HG03575 (cell line): ENCODE results near the gene FBRSL1.
"Not testable (repeated sequence)": the region's sequence is repeated elsewhere in the genome, so short reads cannot be mapped to it uniquely, and the experiment has no call there.

Experiments used
- ATAC-seq: cut with Tn5 transposase; IDR thresholded peaks from one replicate; pipeline ENCODE4 v1.9.1; 2021; ENCODE audit not compliant: unreplicated experiment, insufficient number of reproducible peaks, low FRiP score; ENCODE audit errors: extremely low read depth

The FBRSL1 gene

DNA sequence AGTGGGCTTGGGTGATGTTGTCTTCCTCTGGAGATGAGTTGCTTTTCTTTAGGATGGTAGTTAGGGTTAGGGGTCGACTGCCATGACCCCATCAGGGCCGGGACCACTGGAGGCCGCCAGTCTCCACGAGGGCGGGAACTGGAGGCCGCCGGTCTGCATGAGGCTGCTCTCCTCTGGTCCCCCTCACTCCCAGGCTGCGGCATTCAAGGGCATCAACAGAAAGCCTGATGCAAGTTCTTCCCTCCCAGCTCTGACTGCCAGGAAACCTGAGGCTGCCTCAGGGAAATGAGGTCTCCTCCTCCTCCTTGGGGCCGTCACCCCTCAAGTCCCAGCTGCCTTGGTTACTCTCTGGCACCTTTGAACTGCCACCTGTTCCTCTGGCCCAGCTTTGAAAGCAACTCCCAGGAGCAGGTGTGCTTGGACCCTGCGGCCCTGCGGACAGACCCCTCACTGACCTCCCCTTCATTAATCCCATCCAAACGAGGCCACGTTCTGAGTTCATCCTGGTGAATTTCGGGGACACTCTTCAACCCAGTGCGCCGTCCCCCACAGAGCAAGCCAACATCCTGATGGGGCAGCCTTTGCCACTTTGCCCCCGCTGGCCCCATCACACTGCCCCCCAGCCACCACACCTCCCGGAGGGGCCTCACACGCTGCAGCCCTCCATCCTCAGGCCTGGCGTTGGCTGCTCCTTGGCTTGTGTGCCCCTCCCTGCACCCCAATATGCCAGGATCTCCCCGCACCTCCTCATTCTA lies 37.2 kb upstream of the FBRSL1 start:
- ATAC-seq: no peak

DNA sequence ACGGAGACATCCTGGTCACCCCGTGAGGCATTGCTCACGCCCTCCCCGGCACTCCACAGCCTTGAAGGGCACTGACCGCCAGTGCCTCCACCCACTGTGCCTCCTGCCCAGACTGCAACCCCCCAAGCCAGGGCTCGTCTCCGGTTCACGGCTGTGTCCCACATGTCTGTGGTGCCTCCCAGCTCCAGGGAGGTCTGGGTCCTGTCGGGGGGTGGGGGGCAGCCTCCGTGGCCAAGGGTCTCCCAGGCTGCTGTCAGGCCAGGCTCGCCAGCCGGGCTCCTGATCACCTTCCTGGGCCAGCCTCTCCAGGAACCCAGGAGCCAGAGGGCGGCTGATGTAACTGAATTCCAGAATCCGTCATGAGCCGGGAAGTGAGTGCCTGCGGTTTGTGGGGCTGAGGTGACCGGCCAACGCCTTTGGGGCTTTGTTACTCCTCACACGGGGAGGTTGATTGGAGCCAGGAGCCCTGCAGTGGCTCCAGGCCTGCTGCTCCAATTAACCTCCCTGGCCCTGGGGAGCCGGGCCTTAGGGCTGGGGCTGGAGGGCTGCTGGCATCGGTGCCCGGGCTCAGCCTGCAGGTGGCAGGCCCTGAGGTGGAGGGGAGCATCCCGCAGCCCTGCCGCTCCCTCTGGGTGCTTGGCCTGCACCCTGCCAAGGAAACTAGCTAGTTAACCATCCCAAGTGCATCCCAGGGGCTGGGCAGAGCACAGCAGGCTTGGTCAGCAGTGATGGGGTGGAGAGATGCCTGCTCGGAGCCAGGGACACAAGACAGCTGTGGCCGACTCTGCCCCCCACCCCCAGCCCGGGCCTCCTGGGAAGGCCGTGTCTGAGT lies 36.4 kb upstream of the FBRSL1 start:
- ATAC-seq: no peak

- no peak for ATAC-seq
Measured at GRCh38 chr12:132454193-132454932, 35.6 kb upstream of the FBRSL1 start.

GRCh38 chr12:132454933-132455418 lies 35.0 kb upstream of the FBRSL1 start:
- no peak for ATAC-seq

GRCh38 chr12:132455565-132455964 lies 34.4 kb upstream of the FBRSL1 start:
- no peak for ATAC-seq

DNA sequence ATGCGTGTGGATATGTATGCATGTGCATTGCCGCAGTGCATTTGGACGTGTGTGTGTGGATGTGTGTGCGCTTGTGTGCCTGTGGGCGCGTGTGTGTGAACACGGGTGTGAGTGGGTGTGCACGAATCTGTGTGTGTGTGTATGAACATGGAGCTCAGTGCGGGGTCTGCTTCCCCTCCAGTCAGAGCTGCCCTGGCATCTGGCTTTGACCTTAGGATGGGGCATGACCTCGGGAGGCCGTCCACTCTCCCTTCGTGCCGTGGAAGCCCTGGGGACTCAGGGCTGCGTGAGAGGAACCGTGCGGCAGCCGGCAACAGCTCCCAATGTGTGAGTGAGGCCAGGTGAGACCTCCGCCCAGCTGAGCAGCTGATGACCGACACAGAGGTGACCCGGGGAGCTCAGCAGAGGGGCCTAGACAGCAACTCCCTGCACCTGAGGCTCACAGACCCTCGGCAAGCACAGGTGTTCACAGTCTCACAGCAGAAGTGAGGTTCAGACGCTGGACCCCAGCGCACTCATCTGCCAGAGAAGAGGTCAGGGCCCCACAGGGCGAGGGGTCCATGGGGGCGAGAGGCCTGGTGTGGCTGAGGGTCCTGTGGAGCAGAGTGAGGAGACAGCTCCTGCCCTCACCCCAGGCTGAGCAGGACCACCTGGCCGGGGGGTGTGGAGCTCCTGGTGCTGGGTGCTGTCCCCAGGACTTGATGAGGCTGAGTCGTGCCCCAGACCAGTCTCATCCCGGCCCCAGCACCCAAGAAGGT lies 33.6 kb upstream of the FBRSL1 start:
- ATAC-seq: no peak

DNA sequence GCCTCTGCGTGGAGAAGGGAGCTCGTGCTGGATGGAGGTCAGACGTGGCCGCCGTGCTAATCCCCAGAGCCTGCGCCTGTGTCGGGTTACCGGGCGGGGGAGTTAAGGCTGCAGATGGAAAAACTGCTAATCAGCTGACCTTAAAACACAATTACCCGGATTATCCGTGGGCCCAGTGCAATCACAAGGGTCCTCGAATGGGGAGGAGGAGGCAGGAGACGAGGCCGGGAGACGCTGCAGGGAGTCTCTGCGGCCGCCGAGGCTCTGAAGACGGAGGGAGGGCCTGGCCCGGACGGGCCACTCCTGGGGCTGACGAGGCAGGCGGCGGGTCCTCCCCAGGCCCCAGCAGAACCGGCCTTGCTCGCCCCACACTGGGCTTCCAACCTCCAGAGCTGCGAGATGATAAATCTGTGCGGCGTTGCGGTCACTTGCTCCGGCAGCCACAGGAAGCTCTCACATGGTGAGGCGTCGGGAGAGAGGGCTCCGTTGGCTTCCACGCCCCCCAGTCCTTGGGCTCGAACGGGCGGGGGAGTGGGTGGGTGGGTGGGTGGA lies 32.9 kb upstream of the FBRSL1 start:
- ATAC-seq: no peak

- no peak for ATAC-seq
Measured at GRCh38 chr12:132458441-132458840, 31.5 kb upstream of the FBRSL1 start.

- no peak for ATAC-seq
Measured at GRCh38 chr12:132458846-132459641, 30.9 kb upstream of the FBRSL1 start.

DNA sequence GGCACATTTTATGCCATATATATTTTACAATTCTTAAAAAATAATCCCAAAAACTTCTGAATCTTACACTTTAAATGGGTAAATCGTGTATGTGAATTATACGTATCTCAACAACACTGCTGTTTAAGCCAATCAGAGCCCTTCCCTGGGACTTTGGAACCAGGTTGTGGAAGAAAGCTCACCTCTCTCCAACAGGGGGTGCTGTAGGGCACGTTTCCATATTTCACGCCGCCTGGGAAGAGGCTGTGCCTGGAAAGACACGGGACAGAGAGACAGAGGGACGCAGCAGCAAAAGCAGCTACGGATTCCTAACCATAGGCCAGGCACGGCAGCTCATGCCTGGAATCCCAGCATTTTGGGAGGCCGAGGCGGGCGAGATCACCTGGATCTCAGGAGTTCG lies 29.4 kb upstream of the FBRSL1 start:
- ATAC-seq: no peak

DNA sequence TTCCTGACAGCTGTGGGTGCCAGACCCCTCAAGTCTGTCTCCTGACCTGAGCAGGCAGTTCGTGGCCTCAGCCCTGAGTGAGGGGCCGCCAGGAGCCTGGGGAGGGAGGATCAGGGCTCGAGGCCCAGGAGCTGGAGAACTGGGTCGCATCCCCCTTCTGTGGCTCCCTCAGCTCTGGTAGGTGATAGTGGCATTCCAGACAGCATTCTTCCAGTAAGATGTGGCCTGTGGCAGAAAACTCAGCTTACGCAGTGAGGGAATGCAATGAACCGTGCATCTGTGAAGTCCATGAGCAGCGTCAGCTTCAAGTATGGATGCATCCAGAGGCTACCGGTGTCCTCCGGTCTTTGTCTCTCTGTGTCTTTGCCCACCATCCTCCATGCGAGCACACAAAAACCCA lies 28.4 kb upstream of the FBRSL1 start:
- ATAC-seq: no peak

GRCh38 chr12:132462788-132463187 lies 27.2 kb upstream of the FBRSL1 start:
- ATAC-seq: no peak

DNA sequence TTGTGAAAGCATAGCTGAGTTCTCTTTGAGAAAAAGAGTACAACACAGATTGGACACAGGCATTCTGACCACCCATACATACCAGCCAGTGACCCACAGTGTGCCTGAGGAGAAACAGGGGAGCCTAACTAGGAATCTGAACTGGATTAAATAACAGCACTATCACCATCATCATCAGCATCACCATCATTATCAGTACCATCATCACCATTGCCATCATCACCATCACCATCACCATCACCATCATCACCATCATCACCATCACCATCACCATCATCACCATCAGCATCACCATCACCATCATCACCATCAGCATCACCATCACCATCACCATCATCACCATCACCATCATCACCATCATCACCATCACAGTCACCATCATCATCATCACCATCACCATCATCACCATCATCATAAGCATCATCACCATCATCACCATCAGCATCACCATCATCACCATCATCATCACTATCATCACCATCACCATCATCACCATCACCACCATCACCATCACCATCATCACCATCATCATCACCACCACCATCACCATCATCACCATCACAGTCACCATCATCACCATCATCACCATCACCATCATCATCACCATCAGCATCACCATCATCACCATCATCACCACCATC lies 26.5 kb upstream of the FBRSL1 start:
- ATAC-seq: not testable (repeated sequence)

DNA sequence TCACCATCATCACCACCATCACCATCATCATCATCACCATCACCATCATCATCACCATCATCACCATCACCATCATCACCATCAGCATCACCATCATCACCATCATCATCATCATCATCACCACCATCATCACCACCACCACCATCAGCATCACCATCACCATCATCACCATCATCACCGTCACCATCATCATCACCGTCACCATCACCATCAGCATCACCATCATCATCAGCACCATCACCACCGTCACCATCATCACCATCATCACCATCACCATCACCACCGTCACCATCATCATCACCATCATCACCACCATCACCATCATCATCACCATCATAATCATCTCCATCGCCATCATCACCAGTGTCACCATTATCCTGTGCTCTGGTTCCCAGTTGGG lies 25.6 kb upstream of the FBRSL1 start:
- not testable (repeated sequence) for ATAC-seq

- ATAC-seq: no peak
Measured at GRCh38 chr12:132464820-132465219, 25.1 kb upstream of the FBRSL1 start.

- ATAC-seq: no peak
Measured at GRCh38 chr12:132465269-132466190, 24.4 kb upstream of the FBRSL1 start.
